ENCODE data around the gene TTLL9. TPM values are rescaled to one million over a fixed set of nuclear protein-coding genes. Genes with fewer than 3 reads are reported as not detected.

Gene TTLL9
- total RNA-seq, 1 experiment from 2014 or later, result 2.1 TPM

DNA sequence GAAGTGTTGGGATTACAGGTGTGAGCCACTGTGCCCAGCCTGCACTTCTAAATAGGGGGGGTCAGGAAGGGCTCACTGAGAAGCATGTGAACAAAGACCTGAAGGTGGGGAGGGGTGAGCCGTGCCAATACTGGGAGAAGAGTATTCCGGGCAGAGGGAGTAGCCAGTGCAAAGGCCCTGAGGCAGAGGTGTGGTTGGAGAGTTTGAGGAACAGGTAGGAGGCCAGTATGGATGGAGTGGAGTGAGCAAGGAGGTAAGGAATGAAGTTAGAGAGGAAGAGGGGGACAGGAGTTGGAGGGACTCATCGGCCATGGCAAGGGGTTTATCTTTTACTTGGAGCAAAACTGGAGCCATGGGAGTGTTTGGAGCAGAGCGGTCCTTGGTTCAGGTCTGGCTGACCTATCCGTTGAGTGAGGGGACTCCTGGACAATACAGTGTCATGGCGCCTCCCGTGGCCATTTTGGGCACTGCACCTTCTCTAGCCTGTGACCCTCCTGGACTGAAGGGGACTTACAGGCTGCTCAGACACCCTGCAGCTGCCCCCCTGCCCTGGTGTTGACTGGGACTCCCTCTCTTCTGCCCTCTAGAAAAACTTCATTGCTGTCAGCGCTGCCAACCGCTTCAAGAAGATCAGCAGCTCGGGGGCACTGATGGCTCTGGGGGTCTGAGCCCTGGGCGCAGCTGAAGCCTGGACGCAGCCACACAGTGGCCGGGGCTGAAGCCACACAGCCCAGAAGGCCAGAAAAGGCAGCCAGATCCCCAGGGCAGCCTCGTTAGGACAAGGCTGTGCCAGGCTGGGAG is 37.1 kb upstream of the TTLL9 start:
- ATAC-seq, result peak; percentile 49
- peak overlapping the region; percentile 1; the same call in 1 of the 2 replicates for H3K27ac ChIP-seq (ENCODE audit: low read length)
- H3K9me3 ChIP-seq (ENCODE audit: control insufficient read depth, insufficient read depth, low read depth, low read length), result no peaks in the 10 kb centered on the region
- no peak for TF ChIP-seq POLR2AphosphoS5 (IDR thresholded peaks at IDR 0.05; ENCODE audit: low read depth, low read length)
- TF ChIP-seq, protein P1, sequence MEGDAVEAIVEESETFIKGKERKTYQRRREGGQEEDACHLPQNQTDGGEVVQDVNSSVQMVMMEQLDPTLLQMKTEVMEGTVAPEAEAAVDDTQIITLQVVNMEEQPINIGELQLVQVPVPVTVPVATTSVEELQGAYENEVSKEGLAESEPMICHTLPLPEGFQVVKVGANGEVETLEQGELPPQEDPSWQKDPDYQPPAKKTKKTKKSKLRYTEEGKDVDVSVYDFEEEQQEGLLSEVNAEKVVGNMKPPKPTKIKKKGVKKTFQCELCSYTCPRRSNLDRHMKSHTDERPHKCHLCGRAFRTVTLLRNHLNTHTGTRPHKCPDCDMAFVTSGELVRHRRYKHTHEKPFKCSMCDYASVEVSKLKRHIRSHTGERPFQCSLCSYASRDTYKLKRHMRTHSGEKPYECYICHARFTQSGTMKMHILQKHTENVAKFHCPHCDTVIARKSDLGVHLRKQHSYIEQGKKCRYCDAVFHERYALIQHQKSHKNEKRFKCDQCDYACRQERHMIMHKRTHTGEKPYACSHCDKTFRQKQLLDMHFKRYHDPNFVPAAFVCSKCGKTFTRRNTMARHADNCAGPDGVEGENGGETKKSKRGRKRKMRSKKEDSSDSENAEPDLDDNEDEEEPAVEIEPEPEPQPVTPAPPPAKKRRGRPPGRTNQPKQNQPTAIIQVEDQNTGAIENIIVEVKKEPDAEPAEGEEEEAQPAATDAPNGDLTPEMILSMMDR (IDR thresholded peaks at IDR 0.05), result peak; percentile 100
- TF ChIP-seq, protein P2, sequence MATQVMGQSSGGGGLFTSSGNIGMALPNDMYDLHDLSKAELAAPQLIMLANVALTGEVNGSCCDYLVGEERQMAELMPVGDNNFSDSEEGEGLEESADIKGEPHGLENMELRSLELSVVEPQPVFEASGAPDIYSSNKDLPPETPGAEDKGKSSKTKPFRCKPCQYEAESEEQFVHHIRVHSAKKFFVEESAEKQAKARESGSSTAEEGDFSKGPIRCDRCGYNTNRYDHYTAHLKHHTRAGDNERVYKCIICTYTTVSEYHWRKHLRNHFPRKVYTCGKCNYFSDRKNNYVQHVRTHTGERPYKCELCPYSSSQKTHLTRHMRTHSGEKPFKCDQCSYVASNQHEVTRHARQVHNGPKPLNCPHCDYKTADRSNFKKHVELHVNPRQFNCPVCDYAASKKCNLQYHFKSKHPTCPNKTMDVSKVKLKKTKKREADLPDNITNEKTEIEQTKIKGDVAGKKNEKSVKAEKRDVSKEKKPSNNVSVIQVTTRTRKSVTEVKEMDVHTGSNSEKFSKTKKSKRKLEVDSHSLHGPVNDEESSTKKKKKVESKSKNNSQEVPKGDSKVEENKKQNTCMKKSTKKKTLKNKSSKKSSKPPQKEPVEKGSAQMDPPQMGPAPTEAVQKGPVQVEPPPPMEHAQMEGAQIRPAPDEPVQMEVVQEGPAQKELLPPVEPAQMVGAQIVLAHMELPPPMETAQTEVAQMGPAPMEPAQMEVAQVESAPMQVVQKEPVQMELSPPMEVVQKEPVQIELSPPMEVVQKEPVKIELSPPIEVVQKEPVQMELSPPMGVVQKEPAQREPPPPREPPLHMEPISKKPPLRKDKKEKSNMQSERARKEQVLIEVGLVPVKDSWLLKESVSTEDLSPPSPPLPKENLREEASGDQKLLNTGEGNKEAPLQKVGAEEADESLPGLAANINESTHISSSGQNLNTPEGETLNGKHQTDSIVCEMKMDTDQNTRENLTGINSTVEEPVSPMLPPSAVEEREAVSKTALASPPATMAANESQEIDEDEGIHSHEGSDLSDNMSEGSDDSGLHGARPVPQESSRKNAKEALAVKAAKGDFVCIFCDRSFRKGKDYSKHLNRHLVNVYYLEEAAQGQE (IDR thresholded peaks at IDR 0.05; ENCODE audit: insufficient read depth in 1 of 2, low read depth in 2 of 2, low read length in 1 of 2), result no peak
- H3K36me3 ChIP-seq (ENCODE audit: control insufficient read depth, insufficient read depth, low read length), result no peaks in the 10 kb centered on the region
- intact Hi-C loops (cut with micrococcal nuclease; ENCODE audit: unreplicated experiment) (no loop called here), in situ Hi-C loops (cut with HindIII; ENCODE audit: low pct_unique_long_range_greater_than_20kb, low sequenced_read_pairs) (no loop called here)
- no peak for DNase-seq (ENCODE audit: low read depth, low spot score)
- H3K27me3 ChIP-seq (ENCODE audit: control insufficient read depth, insufficient read depth, low read length), result no peaks in the 10 kb centered on the region
- ChIA-PET CTCF (interaction anchor here (0.6 to 2.2 kb wide), 5 partner anchors 13 to 187 kb away, joined by 4 to 9 read pairs (median 5); partner anchors contain the start of gene FOXS1), POLR2A (no interaction called here)
- H3K4me1 ChIP-seq (ENCODE audit: control insufficient read depth, insufficient read depth, low read length), result peaks cover 49% of the 10 kb centered on the region
- no TSS peak for BruUV-seq (replicated peaks)
- no peak overlapping the region for H3K4me3 ChIP-seq (ENCODE audit: low read depth in 2 of 2, low read length in 2 of 2)

DNA sequence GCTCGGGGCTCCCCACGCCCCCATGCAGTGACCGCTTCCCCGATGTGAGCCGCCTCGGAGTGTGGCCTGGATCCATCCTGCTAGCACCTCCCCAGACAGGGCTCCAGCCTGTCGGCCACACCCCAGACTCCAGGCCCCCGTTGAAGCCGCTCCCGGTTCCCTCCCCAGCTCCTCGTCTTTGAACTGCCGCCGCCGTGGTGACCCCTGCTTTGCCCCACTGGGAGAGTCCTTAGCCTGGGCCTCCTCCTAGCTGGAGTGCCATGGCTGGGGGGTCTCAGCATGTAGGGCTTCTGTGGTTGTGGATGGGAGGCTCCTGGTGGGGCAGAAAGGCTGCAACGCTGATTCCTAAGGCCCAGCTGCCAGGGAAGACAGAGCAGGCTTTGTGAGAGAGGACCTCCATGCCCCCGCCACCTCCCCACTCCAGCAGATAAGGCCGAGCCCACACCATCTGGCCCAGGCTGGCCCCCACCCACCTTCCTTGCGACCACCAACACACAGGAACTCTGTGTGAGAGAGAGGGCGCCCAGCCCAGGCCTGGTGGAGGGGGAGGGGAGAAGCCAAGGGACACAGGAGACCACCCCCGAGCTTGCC is 36.4 kb upstream of the TTLL9 start:
- Histone ChIP-seq H3K4me3 (ENCODE audit: low read depth in 2 of 2, low read length in 2 of 2) (no peak overlapping the region), H3K9me3 (ENCODE audit: control insufficient read depth, insufficient read depth, low read depth, low read length) (no peaks in the 10 kb centered on the region), H3K27ac (ENCODE audit: low read length) (peak overlapping the region; percentile 86), H3K27me3 (ENCODE audit: control insufficient read depth, insufficient read depth, low read length) (no peaks in the 10 kb centered on the region), H3K36me3 (ENCODE audit: control insufficient read depth, insufficient read depth, low read length) (no peaks in the 10 kb centered on the region), H3K4me1 (ENCODE audit: control insufficient read depth, insufficient read depth, low read length) (peaks cover 55% of the 10 kb centered on the region)
- CTCF ChIA-PET, result interaction anchor here (0.6 to 2.2 kb wide), 6 partner anchors 12 to 186 kb away, joined by 4 to 9 read pairs (median 6); partner anchors contain the start of gene FOXS1
- TF ChIP-seq, protein P2 (IDR thresholded peaks at IDR 0.05; ENCODE audit: insufficient read depth in 1 of 2, low read depth in 2 of 2, low read length in 1 of 2), result 0 out of 4 replicates have a peak, but pooled peaks of 1 of the 2 experiments have one; percentile 11
- TF ChIP-seq TCF7L2 (IDR thresholded peaks at IDR 0.05; ENCODE audit: low read depth, low read length) (no peak), POLR2AphosphoS5 (IDR thresholded peaks at IDR 0.05; ENCODE audit: low read depth, low read length) (no peak), SIN3A (IDR thresholded peaks at IDR 0.05; ENCODE audit: borderline replicate concordance, insufficient read depth, low read depth, low read length) (no peak)
- TF ChIP-seq, protein P1 (IDR thresholded peaks at IDR 0.05), result no peak
- in situ Hi-C loops (cut with HindIII; ENCODE audit: low pct_unique_long_range_greater_than_20kb, low sequenced_read_pairs), result no loop called here
- POLR2A ChIA-PET, result interaction anchor here (0.5 kb wide), 1 partner anchor 294 kb away, joined by 3 read pairs; no protein-coding TSS in a partner anchor
- ATAC-seq (peak; percentile 5; the same call in 1 of the 2 replicates), DNase-seq (ENCODE audit: low read depth, low spot score) (no peak)
- intact Hi-C loops (cut with micrococcal nuclease; ENCODE audit: unreplicated experiment), result no loop called here
- BruUV-seq (replicated peaks), result no TSS peak

Measured in Panc1 (cell line).